GM19452 (cell line): ENCODE results near the gene ASB10.

Source experiments
- ATAC-seq: cut with Tn5 transposase; IDR thresholded peaks from one replicate; pipeline ENCODE4 v1.9.1; 2021; ENCODE audit not compliant: unreplicated experiment

Gene ASB10

GRCh38 chr7:151210087-151210854 is 23.2 kb upstream of the ASB10 start, which contains the start of gene H2BK1:
H2BK1 (minus strand) TSS chr7:151210488; CDS start chr7:151210318, 170 bp downstream.
- ATAC-seq, result no peak

GRCh38 chr7:151209588-151209987 is 22.5 kb upstream of the ASB10 start:
- no peak for ATAC-seq

- no peak for ATAC-seq
Measured at GRCh38 chr7:151208253-151208862, 21.3 kb upstream of the ASB10 start.

GRCh38 chr7:151207804-151208203 is 20.8 kb upstream of the ASB10 start:
- no peak for ATAC-seq

- ATAC-seq, result no peak
Measured at GRCh38 chr7:151207315-151207714, 20.3 kb upstream of the ASB10 start.

GRCh38 chr7:151206914-151207313 is 19.9 kb upstream of the ASB10 start:
- no peak for ATAC-seq

- no peak for ATAC-seq
Measured at GRCh38 chr7:151205730-151206129, 18.7 kb upstream of the ASB10 start.

- ATAC-seq, result no peak
Measured at GRCh38 chr7:151204383-151205032, 17.5 kb upstream of the ASB10 start.

GRCh38 chr7:151202836-151203235 is 15.8 kb upstream of the ASB10 start:
- no peak for ATAC-seq

- no peak for ATAC-seq
Measured at GRCh38 chr7:151201751-151202150, 14.7 kb upstream of the ASB10 start.

GRCh38 chr7:151201344-151201743 is 14.3 kb upstream of the ASB10 start:
- no peak for ATAC-seq

- ATAC-seq, result no peak
Measured at GRCh38 chr7:151198945-151199848, 12.1 kb upstream of the ASB10 start.

- ATAC-seq, result no peak
Measured at GRCh38 chr7:151197932-151198331, 10.9 kb upstream of the ASB10 start.

- ATAC-seq, result no peak
Measured at GRCh38 chr7:151195616-151196450, 8.8 kb upstream of the ASB10 start.

GRCh38 chr7:151194188-151194587 is 7.1 kb upstream of the ASB10 start:
- no peak for ATAC-seq

- no peak for ATAC-seq
Measured at GRCh38 chr7:151193203-151193978, 6.3 kb upstream of the ASB10 start.

- ATAC-seq, result no peak
Measured at GRCh38 chr7:151192002-151192539, 5.0 kb upstream of the ASB10 start.

GRCh38 chr7:151191544-151191943 is 4.5 kb upstream of the ASB10 start:
- ATAC-seq, result no peak

GRCh38 chr7:151189038-151189437 is 2.0 kb upstream of the ASB10 start:
- ATAC-seq, result no peak
